Right renal cortex interstitium (tissue), 3 donors: ENCODE results near the gene SLC25A30. TPM values are rescaled to one million over a fixed set of nuclear protein-coding genes. Genes with fewer than 3 reads are reported as not detected.
A peak's percentile ranks its signal among the peaks of the same experiment; 100 is the strongest.
"Not testable (repeated sequence)": the region's sequence is repeated elsewhere in the genome, so short reads cannot be mapped to it uniquely, and the experiment has no call there.

Experiments used
- DNase-seq, 3 donors: peaks; one replicate each; pipeline ENCODE4 v3.0.0-alpha.2; 2013; ENCODE audit warnings: low read depth in 3 of 3, low spot score in 2 of 3
- polyA plus RNA-seq, 3 donors: library from polyadenylated mRNA; unstranded; fragments of 120-200 nt; gene quantifications; one replicate each; pipeline ENCODE4 v1.2.1, GENCODE V29; 2013; ENCODE audit not compliant: insufficient read length in 3 of 3

Gene SLC25A30
- polyA plus RNA-seq, 3 donors, result 26.8 to 28.3 (median 27.7) TPM

DNA sequence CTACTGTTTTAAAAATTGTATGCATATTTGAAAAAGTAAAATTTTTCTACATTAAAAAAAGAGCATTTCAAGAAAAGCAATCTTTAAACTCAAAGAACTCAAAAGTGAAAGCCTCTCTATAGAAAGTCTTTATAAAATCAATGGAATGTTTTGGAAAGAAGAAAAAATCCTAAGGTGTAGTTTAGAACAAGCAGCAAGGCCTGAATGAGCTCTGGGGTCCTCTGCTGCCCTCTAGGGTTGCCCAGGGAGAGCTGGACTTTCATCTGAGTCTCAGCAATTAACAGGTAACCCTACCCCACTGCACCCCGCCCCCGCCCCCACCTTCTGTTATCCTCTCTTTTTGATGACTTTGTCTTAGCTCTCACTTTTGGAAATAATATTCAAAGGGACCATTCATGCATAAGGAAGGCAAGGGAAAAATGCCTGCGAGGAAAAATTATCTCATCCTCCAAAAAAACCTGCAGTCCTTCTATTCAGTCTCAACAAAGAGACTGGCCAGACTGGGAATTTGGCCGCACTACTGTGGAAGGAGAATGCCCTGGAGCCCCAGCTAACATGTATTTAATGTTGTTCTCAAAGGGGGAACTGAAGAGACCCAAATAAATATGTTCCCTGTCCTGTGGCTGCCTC, 24.1 kb downstream of the SLC25A30 start:
- DNase-seq, result peak in 1 of 3 donors; percentile 36

GRCh38 chr13:45392811-45393210, 25.4 kb downstream of the SLC25A30 start:
- no peak for DNase-seq

DNA sequence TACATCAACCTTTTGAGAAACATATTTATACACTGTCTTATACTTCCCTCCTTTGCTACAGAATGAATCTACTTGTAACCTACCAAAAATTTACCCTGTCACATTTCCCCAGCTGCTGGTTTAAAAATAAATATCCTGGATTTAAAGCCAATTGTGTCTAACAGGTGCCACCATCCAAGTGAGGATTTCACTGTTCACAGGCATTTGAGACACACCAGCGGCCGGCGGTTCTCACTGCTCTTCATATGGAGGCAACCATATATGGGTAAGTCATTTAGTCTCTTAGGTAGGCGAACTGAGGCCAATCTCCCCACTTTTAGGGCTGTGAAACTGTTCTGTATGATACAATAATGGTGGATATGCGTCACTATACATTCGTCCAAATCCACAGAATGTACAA, 26.2 kb downstream of the SLC25A30 start:
- DNase-seq, result no peak

- DNase-seq, result not testable (repeated sequence)
These were observed 27.0 kb downstream of the SLC25A30 start for GRCh38 chr13:45391128-45391527.

DNA sequence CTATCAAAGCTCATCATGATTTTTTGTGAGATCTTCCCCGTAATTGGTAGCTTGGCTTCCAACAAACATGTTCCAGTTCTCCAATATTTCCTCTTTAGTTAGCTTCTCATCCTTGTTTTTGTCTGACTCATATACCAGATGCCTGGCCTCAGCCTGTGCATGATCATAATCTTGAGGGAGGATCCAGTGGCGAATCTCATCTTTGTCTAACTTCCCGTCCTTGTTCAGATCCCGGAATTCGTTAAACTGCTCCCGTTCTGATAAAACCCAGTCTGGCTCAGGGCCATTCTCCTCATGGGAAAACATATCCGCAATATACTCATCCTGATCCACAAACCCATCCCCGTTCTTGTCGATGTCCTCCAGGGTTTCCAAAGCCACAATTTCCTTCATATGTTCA, 27.8 kb downstream of the SLC25A30 start:
- DNase-seq, result not testable (repeated sequence)

DNA sequence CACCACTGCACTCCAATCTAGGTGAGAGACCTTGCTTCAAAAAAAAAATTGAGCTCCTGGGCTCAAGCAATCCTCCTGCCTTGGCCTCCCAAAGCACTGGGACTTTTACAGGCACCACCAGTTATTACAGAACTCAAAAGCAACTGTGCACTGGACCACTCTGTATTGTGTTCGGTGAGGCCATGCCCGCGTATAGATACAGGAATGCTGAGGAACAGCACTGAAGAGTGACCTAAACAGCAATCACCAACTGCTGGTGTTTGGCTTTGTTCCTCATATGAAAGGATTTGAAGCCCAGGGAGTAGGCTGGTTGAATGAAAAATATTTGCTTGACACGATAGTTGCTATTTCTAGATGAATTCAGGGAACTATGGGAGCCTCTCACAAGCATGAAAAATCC, 29.5 kb downstream of the SLC25A30 start:
- DNase-seq, result no peak

- DNase-seq, result not testable (repeated sequence)
These were observed 31.1 kb downstream of the SLC25A30 start for GRCh38 chr13:45386892-45387575.

DNA sequence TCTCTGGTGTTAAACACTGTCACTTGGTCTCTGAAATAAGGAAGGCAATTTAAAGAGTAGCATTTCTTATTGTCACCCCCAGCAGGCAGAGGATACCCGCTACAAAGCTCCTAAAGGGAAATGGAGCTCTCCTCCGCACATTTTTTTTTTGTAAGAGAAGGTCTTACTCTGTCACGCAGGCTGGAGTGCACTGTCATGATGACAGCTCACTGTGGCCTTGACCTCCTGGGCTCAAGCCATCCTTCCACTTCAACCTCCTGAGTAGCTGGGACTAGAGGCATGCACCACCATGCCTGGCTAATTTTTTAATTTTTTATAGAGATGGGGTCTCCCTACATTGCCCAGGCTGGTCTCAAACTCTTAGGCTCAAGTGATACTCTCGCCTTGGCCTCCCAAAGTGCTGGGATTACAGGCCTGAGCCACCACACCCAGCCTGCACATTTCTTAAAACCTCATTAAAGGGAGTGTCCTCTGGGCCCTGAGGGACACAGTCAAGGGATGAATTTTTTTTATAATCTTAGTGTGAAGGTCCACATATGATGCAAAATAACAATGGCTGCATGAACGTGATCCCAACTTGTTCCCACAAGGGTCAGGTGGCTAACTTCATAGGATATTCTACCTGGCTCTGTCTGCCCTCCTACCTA, 32.1 kb downstream of the SLC25A30 start:
- no peak for DNase-seq

GRCh38 chr13:45385320-45385719, 32.9 kb downstream of the SLC25A30 start:
- no peak for DNase-seq

- no peak for DNase-seq
These were observed 33.5 kb downstream of the SLC25A30 start for GRCh38 chr13:45384474-45385174.

DNA sequence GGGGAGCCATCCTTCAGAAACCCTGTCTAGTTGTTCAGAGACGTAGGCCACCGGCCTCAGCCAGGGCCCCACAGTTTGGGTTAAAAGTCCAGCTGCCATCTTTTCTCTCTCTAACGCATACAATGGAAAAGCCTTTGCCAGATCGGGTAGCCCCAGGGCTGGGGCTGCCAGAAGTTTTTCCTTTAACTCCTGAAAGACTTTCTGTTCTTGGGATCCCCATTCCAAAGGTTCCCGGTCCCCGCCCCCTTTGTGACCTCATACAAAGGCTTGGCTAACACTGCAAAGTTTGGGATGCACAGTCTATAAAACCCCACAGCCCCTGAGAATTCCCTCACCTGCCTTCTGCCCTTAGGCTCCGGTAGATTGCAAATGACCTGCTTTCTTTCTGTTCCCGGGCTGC, 35.4 kb downstream of the SLC25A30 start:
- DNase-seq, result not testable (repeated sequence)

DNA sequence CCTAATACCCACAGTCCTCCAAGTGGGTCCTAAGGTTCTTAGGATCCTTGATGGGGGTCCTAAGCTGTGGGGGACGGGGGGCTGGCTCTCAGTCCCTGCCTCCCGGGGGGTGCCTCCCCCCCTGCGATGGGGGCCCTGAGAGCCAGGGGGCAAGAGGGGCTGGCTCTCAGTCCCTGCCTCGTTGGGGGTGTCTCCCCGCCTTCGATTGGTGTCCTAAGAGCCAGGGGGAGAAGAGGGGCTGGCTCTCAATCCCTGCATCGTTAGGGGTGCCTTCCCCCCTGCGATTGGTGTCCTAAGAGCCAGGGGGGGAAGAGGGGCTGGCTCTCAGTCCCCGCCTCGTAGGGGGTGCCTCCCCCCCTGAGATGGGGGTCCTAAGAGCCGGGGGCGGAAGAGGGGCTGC, 37.0 kb downstream of the SLC25A30 start:
- no peak for DNase-seq

GRCh38 chr13:45380708-45381107, 37.5 kb downstream of the SLC25A30 start:
- DNase-seq, result not testable (repeated sequence)

DNA sequence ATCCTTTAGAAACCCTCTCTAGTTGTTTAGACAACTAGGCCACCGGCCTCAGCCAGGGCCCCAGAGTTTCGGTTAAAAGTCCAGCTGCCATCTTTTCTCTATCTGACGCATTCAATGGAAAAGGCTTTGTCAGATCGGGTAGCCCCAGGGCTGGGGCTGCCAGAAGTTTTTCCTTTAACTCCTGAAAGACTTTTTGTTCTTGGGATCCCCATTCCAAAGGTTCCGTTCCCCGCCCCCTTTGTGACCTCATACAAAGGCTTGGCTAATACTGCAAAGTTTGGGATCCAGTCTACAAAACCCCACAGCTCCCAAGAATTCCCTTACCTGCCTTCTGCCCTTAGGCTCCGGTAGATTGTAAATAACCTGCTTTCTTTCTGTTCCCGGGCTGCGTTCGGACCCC, 38.7 kb downstream of the SLC25A30 start:
- not testable (repeated sequence) for DNase-seq

DNA sequence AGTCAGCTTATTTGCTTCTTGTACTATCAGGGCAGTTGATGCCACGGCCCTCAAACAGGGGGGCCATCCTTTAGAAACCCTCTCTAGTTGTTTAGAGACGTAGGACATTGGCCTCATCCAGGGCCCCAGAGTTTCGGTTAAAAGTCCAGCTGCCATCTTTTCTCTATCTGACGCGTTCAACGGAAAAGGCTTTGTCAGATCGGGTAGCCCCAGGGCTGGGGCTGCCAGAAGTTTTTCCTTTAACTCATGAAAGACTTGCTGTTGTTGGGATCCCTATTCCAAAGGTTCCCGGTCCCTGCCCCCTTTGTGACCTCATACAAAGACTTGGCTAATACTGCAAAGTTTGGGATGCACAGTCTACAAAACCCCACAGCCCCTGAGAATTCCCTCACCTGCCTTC, 39.4 kb downstream of the SLC25A30 start:
- DNase-seq, result not testable (repeated sequence)

DNA sequence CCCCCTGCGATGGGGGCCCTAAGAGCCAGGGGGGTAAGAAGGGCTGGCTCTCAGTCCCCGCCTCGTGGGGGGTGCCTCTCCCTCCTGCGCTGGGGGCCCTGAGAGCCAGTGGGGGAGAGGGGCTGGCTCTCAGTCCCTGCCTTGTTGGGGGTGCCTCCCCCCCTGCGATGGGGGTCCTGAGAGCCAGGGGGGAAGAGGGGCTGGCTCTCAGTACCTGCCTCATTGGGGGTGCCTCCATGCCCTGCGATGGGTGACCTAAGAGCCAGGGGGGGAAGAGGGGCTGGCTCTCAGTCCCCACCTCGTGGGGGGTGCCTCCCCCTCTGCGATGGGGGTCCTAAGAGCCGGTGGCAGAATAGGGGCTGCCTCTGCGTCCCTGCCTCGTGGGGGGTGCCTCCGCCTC, 40.9 kb downstream of the SLC25A30 start:
- not testable (repeated sequence) for DNase-seq

- not testable (repeated sequence) for DNase-seq
These were observed 41.5 kb downstream of the SLC25A30 start for GRCh38 chr13:45376651-45377050.

DNA sequence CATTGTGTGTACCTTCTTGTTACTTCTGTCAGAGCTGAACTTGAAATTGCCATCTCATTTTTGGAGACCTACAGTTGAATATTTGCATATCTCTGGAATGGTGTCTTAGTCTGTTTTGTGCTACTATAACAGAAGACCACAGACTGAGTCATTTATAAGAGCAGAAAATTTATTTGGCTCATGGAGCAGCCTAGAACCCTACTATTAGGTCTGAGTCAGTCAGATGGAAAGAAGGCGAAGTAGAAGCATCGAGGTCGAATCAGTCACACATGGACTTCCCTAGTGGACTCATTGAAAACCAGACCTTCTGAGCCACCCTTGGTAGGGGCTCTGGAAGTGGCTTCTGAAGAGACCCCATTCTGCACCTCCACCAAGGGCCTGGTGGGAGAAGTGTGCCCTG, 43.3 kb downstream of the SLC25A30 start:
- DNase-seq, result no peak

GRCh38 chr13:45373162-45373547, 45.0 kb downstream of the SLC25A30 start:
- DNase-seq, result no peak

DNA sequence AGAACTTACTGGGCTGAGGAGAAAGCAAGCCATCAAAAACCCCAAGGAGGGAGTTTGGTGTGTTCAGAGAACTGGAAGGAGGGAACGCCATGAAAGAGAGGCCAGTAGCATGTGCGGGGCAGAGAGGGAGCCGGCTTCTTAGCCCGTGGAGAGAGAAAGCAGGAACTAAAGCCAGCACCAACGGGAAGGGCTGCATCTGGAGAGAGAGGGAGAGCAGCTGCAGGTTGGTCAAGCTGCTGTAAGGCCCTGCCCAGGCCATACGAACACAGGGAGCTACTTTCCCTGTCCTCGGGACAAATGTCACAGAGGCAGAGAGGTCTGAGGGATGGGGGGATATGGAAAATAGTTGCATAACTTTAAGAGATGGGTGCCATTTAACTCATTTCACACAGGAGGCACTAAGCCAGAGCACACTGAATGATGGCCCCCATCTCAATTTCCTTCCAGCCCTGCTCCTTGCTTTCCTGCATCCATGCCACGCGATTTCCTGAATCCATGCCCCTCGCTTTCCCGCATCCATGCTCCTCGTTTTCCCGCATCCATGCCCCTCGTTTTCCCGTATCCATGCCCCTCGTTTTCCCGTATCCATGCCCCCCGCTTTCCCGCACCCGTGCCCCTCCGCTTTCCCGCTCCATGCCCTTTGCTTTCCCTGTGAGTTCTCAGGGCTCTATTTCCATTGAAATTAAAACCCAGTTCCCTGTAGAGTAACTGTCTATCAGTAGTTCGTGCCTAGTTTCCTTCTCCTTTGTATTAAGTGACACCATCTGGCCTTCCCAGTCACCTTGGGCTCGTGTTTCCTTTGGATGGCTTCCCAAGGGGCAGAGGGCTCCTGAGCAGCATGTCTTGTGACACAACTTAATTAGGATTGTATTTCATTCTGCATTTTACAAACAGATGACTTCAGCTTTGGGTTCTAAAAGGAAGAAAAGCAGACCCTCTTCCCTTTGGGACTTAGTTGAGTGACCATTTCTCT, 45.7 kb downstream of the SLC25A30 start:
- DNase-seq, result peak in 2 of 3 donors; percentile 35 to 41
